ENCODE data around the gene METTL21C.
A peak's percentile ranks its signal among the peaks of the same experiment; 100 is the strongest.

METTL21C gene

DNA sequence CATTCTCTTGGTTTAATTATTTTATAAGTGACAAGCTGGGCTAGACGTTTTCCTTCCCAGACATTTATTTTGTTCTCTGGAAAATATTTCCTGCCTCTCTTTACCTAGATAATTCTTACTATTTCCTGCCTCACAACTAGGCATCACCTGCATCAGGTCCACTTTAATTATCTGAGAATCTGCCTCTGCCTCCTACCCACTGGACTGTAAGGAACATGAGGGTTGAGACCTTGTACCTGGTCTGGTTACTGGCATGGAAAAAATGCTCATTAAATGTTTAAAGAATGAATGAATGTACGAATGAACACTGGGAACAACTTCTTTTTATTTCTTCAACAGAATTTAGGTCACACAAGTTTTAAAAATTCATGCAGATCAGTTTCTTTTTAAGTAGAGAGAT is 13.4 kb upstream of the METTL21C start:
- no peaks in the 10 kb centered on the region for H3K27me3 ChIP-seq (replicated peaks)
- TF ChIP-seq CTCF (IDR thresholded peaks at IDR 0.05; ENCODE audit: low read depth, low read length, missing control alignments) = no peak
- DNase-seq = no peak
- H3K36me3 ChIP-seq (replicated peaks) = no peaks in the 10 kb centered on the region
- in situ Hi-C loops (cut with HindIII; ENCODE audit: low pct_ligation_motif_present, low sequenced_read_pairs) = no loop called here
- H3K4me3 ChIP-seq (ENCODE audit: low read depth, low read length) = no peak overlapping the region
- H3K27ac ChIP-seq = no peak overlapping the region

DNA sequence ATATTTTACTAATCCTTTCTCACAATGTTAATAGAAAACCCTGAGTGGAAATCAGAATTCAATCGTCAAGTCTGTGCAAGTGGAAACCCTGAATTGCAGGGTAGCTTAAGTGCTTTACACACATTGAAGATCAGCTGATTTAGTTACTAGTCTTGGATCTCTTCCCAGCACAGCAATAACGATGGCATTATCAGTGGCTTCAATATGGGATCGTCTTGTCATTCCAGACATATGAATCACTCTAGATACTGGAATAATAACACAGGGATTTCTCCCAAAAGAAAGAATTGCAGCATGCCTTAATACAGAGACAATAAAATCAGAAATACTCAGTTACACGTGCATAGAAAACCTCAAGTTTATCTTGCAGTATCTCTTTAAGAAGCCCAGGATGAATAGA is 12.6 kb upstream of the METTL21C start:
- Histone ChIP-seq H3K27me3 (replicated peaks) (no peaks in the 10 kb centered on the region), H3K27ac (no peak overlapping the region), H3K4me3 (ENCODE audit: low read depth, low read length) (no peak overlapping the region), H3K36me3 (replicated peaks) (no peaks in the 10 kb centered on the region)
- in situ Hi-C loops (cut with HindIII; ENCODE audit: low pct_ligation_motif_present, low sequenced_read_pairs) = no loop called here
- no peak for TF ChIP-seq CTCF (IDR thresholded peaks at IDR 0.05; ENCODE audit: low read depth, low read length, missing control alignments)
- peak; percentile 83 for DNase-seq

- no peak for DNase-seq
Observed at GRCh38 chr13:102704238-102705058, 9.6 kb upstream of the METTL21C start.

DNA sequence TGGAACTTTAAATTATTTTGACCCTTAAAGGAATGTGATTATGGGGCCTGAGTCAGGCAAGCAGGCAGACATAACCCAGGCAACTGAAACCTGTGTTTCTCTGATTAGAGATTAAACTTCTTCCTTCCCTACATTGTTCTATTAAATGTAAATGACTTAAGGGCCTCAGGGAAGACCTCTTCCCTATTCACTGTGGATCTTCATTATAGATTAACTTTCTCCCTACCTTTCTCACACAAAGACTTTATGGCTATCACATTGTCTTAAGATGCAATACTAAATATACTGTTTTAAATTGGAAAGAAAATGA is 8.8 kb upstream of the METTL21C start:
- Histone ChIP-seq H3K36me3 (replicated peaks) (no peaks in the 10 kb centered on the region), H3K27ac (no peak overlapping the region), H3K27me3 (replicated peaks) (no peaks in the 10 kb centered on the region), H3K4me3 (ENCODE audit: low read depth, low read length) (no peak overlapping the region)
- in situ Hi-C loops (cut with HindIII; ENCODE audit: low pct_ligation_motif_present, low sequenced_read_pairs) = no loop called here
- TF ChIP-seq CTCF (IDR thresholded peaks at IDR 0.05; ENCODE audit: low read depth, low read length, missing control alignments) = no peak
- no peak for DNase-seq

More at GRCh38 chr13:102704238-102705058, 9.6 kb upstream of the METTL21C start:
- Histone ChIP-seq H3K36me3 (replicated peaks) (no peaks in the 10 kb centered on the region), H3K4me3 (ENCODE audit: low read depth, low read length) (no peak overlapping the region), H3K27me3 (replicated peaks) (no peaks in the 10 kb centered on the region), H3K27ac (no peak overlapping the region)
- in situ Hi-C loops (cut with HindIII; ENCODE audit: low pct_ligation_motif_present, low sequenced_read_pairs) = no loop called here
- TF ChIP-seq CTCF (IDR thresholded peaks at IDR 0.05; ENCODE audit: low read depth, low read length, missing control alignments) = no peak

DNA sequence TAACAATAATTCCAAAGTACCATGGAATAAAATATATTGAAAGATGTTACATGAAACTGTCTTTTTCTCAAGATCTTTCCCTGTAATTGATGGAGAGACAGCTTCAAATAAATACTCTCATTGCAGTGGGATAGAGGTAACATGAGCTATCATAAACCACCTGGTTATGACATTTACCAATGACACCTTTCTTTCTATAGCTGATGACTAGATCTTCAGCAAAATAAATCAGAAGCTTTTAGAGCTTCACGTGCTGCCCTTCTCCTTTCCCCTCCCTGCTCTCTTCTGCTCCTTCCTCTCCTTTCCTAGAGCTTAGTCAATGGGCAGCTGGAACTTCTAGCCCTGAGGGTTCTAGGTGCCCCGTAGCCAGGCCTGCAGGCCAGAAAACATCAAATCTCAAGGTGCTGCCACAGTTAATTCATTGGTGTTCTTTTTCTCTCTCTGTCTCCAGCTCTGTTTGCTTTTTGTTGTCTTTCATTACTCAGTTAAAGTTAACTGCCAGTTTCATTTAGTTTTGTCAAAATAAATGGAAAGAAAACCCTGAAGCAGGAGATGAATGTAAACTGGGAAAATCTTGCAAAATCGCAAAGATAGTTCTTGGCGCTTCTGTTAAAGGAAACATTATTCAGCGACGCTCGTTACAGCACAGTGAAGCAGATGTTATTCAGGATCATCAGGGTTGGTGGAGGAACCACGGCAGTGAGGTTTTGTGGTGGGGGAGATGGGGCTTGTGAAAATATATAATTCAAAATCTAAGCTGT is 8.3 kb upstream of the METTL21C start:
- no peak overlapping the region for H3K27ac ChIP-seq
- TF ChIP-seq CTCF (IDR thresholded peaks at IDR 0.05; ENCODE audit: low read depth, low read length, missing control alignments) = no peak
- H3K36me3 ChIP-seq (replicated peaks) = no peaks in the 10 kb centered on the region
- in situ Hi-C loops (cut with HindIII; ENCODE audit: low pct_ligation_motif_present, low sequenced_read_pairs) = no loop called here
- H3K4me3 ChIP-seq (ENCODE audit: low read depth, low read length) = no peak overlapping the region
- no peak for DNase-seq
- H3K27me3 ChIP-seq (replicated peaks) = no peaks in the 10 kb centered on the region

Measured in brain microvascular endothelial cell (primary cell).